ENCODE results near the gene GYG2.
"Not testable (repeated sequence)": the region's sequence is repeated elsewhere in the genome, so short reads cannot be mapped to it uniquely, and the experiment has no call there.

The GYG2 gene

GRCh38 chrX:2828344-2828958, at the start of gene GYG2:
GYG2 (plus strand) TSS chrX:2828930; CDS start chrX:2830189, 1,259 bp downstream.
- no peak for DNase-seq (ENCODE audit: low read depth in 2 of 2, low spot score in 1 of 2)

- DNase-seq (ENCODE audit: low read depth in 2 of 2, low spot score in 1 of 2) = not testable (repeated sequence)
These were observed 48.1 kb upstream of the GYG2 start for GRCh38 chrX:2780472-2781225.

GRCh38 chrX:2781226-2781571, 47.5 kb upstream of the GYG2 start:
- no peak for DNase-seq (ENCODE audit: low read depth in 2 of 2, low spot score in 1 of 2)

GRCh38 chrX:2781698-2782097, 47.0 kb upstream of the GYG2 start:
- no peak for DNase-seq (ENCODE audit: low read depth in 2 of 2, low spot score in 1 of 2)

- DNase-seq (ENCODE audit: low read depth in 2 of 2, low spot score in 1 of 2) = no peak
These were observed 46.6 kb upstream of the GYG2 start for GRCh38 chrX:2782171-2782570.

GRCh38 chrX:2782778-2783177, 46.0 kb upstream of the GYG2 start:
- DNase-seq (ENCODE audit: low read depth in 2 of 2, low spot score in 1 of 2) = no peak

- DNase-seq (ENCODE audit: low read depth in 2 of 2, low spot score in 1 of 2) = no peak
These were observed 44.7 kb upstream of the GYG2 start for GRCh38 chrX:2784026-2784425.

GRCh38 chrX:2785538-2785937, 43.2 kb upstream of the GYG2 start:
- no peak for DNase-seq (ENCODE audit: low read depth in 2 of 2, low spot score in 1 of 2)

GRCh38 chrX:2788980-2789379, 39.8 kb upstream of the GYG2 start:
- no peak for DNase-seq (ENCODE audit: low read depth in 2 of 2, low spot score in 1 of 2)

- no peak for DNase-seq (ENCODE audit: low read depth in 2 of 2, low spot score in 1 of 2)
These were observed 39.2 kb upstream of the GYG2 start for GRCh38 chrX:2789569-2789968.

GRCh38 chrX:2793752-2794151, 35.0 kb upstream of the GYG2 start:
- no peak for DNase-seq (ENCODE audit: low read depth in 2 of 2, low spot score in 1 of 2)

- no peak for DNase-seq (ENCODE audit: low read depth in 2 of 2, low spot score in 1 of 2)
These were observed 34.4 kb upstream of the GYG2 start for GRCh38 chrX:2794336-2794735.

- not testable (repeated sequence) for DNase-seq (ENCODE audit: low read depth in 2 of 2, low spot score in 1 of 2)
These were observed 31.9 kb upstream of the GYG2 start for GRCh38 chrX:2796808-2797207.

- no peak for DNase-seq (ENCODE audit: low read depth in 2 of 2, low spot score in 1 of 2)
These were observed 29.4 kb upstream of the GYG2 start for GRCh38 chrX:2799369-2799768.

GRCh38 chrX:2799980-2800379, 28.8 kb upstream of the GYG2 start:
- not testable (repeated sequence) for DNase-seq (ENCODE audit: low read depth in 2 of 2, low spot score in 1 of 2)

- no peak for DNase-seq (ENCODE audit: low read depth in 2 of 2, low spot score in 1 of 2)
These were observed 27.5 kb upstream of the GYG2 start for GRCh38 chrX:2801223-2801622.

GRCh38 chrX:2802376-2803090, 26.2 kb upstream of the GYG2 start:
- not testable (repeated sequence) for DNase-seq (ENCODE audit: low read depth in 2 of 2, low spot score in 1 of 2)

- not testable (repeated sequence) for DNase-seq (ENCODE audit: low read depth in 2 of 2, low spot score in 1 of 2)
These were observed 25.2 kb upstream of the GYG2 start for GRCh38 chrX:2803486-2803885.

GRCh38 chrX:2804106-2804843, 24.5 kb upstream of the GYG2 start:
- DNase-seq (ENCODE audit: low read depth in 2 of 2, low spot score in 1 of 2) = not testable (repeated sequence)

GRCh38 chrX:2804858-2805257, 23.9 kb upstream of the GYG2 start:
- not testable (repeated sequence) for DNase-seq (ENCODE audit: low read depth in 2 of 2, low spot score in 1 of 2)

- DNase-seq (ENCODE audit: low read depth in 2 of 2, low spot score in 1 of 2) = no peak
These were observed 17.5 kb upstream of the GYG2 start for GRCh38 chrX:2811271-2811670.
